ENCODE measurements around the gene MERTK. TPM values are rescaled to one million over a fixed set of nuclear protein-coding genes. Genes with fewer than 3 reads are reported as not detected.
A peak's percentile ranks its signal among the peaks of the same experiment; 100 is the strongest.
"Not testable (repeated sequence)": the region's sequence is repeated elsewhere in the genome, so short reads cannot be mapped to it uniquely, and the experiment has no call there.

The MERTK gene
- total RNA-seq, 1 donor from 2014 or later = 20.4 TPM

DNA sequence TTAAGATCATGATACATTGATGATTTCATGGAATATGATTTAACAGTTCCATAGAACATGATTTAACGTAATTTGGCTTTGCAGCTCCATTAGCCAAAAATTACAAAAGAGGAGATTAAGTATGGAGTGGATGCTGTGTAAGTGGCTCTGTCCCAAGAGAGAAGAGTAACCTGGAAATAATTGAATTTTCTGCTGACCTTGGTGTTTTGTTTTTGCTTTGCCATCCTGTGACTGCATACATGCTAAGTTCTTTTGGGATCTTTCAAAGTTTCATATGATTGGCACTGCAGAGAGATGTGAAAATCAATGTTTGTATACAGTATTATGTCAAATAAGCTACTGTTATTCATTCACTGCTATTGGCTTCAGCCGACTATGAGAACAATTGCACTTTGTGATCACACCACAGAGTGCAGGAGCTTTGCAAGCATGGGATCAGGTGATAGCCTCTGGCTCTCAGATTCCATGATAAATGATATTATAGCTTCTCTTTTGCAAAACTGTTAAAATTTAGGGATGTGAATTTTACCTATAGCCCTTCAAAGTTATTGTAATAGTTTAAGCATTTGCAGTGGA lies 110.6 kb downstream of the MERTK start:
- DNase-seq (ENCODE audit: low spot score) = no peak

DNA sequence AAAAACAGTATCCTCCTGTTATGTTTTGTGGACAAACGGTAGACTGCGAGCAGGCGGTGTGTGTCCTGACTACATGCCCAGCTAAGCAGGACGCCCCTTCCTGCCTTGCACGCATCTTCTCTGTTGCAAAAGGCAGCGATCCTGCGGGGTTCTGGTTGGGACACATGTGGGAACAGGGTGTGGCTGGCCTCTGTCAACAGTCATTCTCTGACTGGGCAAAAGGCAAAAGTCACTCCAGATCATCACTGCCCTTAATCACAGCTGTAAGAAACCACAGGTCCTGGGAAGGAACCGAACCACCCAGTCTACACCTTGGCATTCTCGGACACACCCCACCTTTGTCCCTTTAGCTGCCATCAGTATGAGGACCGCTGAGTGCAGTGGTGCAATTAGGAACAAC lies 112.3 kb downstream of the MERTK start:
- no peak for DNase-seq (ENCODE audit: low spot score)

DNA sequence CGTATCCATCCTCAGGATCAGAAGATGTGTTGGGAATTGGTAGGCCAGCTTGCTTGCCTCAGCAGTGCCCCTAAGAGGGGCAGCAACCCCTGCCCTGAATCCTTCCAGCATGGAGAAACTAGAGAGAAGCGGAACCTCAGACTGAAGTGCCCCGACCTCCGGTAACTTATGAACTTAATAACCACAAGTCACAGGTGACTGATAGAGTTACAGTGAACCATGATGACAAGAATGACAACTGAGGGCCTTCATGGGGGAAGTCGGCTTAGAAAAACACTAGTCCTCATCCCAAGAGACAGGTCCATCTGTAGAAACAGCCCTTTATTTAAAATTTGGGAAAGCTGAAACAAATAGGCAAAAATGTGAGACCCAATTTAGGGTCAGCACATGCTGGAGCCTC lies 114.1 kb downstream of the MERTK start:
- no peak for DNase-seq (ENCODE audit: low spot score)

GRCh38 chr2:112018846-112019245 lies 120.4 kb downstream of the MERTK start:
- no peak for DNase-seq (ENCODE audit: low spot score)

DNA sequence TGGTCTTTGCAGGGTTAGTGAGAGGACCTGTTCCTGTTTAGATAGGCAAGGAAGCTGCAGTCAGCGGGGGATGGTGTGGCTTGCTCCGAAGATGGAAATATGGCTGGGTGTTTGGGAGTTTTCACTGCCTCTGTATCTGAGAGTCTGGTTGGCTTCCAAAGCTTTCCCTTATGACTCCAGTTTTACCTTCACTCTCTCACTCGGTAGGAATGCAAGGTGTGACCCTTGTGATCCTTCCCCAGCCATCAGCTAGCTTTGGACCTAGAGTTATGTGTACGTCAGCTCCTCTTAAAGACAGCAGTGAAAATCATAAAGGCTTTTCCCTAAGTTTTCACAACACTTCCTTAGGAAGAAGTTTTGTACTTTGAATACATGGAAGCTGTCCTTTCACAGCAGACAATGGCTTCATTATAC lies 121.2 kb downstream of the MERTK start:
- no peak for DNase-seq (ENCODE audit: low spot score)

GRCh38 chr2:112020561-112020960 lies 122.2 kb downstream of the MERTK start:
- DNase-seq (ENCODE audit: low spot score) = no peak

DNA sequence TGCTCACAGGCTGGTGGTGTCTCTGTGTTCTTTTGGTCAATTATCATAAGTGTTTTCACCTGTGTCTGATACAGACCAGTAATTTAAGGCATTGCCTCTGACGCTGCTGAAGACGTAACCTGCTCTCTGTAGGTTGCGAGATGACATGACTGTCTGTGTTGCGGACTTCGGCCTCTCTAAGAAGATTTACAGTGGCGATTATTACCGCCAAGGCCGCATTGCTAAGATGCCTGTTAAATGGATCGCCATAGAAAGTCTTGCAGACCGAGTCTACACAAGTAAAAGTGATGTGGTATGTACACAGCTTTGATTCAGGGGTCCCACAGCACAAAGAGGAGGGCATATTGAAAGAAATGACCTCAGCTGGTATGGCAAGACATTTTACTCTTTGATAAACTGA lies 122.9 kb downstream of the MERTK start:
- DNase-seq (ENCODE audit: low spot score) = no peak

GRCh38 chr2:112021781-112022231 lies 123.4 kb downstream of the MERTK start:
- no peak for DNase-seq (ENCODE audit: low spot score)

DNA sequence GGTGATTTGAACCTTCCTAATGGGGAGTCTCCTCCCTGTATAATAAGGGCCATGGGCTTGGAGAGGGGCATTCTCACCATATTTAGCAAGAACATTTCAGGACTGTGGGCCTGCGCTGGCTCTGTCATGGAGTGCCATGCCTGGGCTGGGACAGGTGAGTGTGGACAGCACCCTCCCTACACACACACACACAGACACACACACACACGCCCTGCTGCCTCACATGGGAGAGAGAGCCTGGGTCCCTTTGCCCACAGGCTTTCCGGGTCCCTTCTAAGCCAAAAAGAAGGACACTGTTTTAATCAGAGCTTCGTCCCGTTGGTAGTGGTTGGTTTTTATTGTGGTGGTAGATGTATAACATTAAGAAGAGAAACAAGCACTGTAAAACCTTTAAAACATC lies 125.3 kb downstream of the MERTK start:
- no peak for DNase-seq (ENCODE audit: low spot score)

- DNase-seq (ENCODE audit: low spot score) = no peak
Measured at GRCh38 chr2:112024231-112024630, 125.8 kb downstream of the MERTK start.

- no peak for DNase-seq (ENCODE audit: low spot score)
Measured at GRCh38 chr2:112024896-112025491, 126.6 kb downstream of the MERTK start.

GRCh38 chr2:112026509-112026908 lies 128.1 kb downstream of the MERTK start:
- no peak for DNase-seq (ENCODE audit: low spot score)

GRCh38 chr2:112027767-112028166 lies 129.4 kb downstream of the MERTK start:
- DNase-seq (ENCODE audit: low spot score) = no peak

DNA sequence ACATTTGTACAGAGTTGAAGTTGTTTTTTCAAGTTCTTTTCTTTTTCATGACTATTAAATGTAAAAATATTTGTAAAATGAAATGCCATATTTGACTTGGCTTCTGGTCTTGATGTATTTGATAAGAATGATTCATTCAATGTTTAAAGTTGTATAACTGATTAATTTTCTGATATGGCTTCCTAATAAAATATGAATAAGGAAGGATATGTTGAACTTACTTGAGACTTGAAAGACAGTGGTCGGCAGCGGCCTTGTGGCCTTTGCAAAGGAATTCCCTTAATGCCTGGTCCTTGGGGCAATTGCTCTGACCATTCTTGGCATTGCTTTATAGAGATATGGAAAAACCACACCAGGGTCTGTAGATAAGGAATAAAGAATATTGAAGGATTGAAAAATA lies 130.8 kb downstream of the MERTK start:
- no peak for DNase-seq (ENCODE audit: low spot score)

GRCh38 chr2:112031473-112032223 lies 133.2 kb downstream of the MERTK start:
- peak; percentile 56 for DNase-seq (ENCODE audit: low spot score)

DNA sequence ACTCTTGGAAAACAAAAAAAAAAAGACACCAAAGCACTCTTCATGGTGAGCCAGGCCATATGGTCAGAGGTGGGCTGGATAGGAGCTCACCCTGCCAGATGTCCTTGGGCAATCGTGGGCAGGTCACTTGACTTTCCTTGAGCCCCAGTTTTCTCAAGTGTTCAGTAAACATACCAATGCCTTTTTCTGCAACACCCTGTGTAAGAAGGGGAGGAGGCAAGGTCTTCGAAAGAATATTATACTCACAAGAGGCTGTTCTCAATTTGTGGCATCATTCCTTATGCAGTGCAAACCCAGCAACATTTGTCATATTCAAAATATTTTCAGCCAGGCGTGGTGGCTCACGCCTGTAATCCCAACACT lies 133.8 kb downstream of the MERTK start:
- no peak for DNase-seq (ENCODE audit: low spot score)

- DNase-seq (ENCODE audit: low spot score) = peak; percentile 79
Measured at GRCh38 chr2:112032689-112033465, 134.5 kb downstream of the MERTK start.

GRCh38 chr2:112033600-112033999 lies 135.2 kb downstream of the MERTK start:
- peak; percentile 35 for DNase-seq (ENCODE audit: low spot score)

GRCh38 chr2:112034924-112035323 lies 136.5 kb downstream of the MERTK start:
- no peak for DNase-seq (ENCODE audit: low spot score)

DNA sequence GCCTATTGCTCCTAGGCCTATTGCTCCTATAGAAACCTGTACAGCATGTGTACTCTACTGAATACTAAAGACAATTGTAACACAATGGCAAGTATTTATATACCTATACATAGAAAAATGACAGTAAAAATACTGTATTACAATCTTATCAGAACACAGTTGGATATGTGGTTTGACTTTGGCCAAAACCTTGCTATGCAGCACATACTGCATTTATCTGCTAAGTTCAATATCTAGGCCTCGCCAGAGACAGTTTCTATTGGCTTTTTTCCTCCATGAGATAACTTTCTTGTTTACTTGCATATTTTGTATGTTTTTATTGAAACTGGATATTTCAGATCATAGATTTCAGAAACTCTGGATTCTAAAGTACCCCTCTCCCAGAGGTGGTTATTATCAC lies 137.4 kb downstream of the MERTK start:
- DNase-seq (ENCODE audit: low spot score) = no peak

DNA sequence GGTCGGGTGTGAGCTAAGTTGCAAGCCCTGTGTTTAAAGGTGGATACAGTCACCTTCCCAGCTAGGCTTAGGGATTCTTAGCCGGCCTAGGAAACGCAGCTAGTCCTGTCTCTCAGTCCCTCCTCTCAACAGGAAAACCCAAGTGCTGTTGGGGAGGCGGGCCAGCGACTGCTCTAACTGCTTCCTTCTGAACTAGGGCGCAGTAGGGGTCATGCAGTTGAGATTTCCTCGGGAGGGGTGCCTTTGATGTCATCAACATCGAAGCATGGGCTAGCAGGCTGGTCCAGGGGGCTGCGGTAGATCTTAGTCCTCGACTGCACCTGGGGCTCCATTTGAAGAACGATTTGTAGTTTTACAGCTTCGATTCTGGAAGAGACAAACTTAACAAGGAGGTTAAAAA lies 141.1 kb downstream of the MERTK start:
- DNase-seq (ENCODE audit: low spot score) = not testable (repeated sequence)

GRCh38 chr2:112040066-112040465 lies 141.7 kb downstream of the MERTK start:
- not testable (repeated sequence) for DNase-seq (ENCODE audit: low spot score)
